ENCODE measurements around the gene CYFIP1.

Gene CYFIP1

GRCh38 chr15:22967084-22967770, 12.9 kb downstream of the CYFIP1 start:
- DNase-seq, result no peak

DNA sequence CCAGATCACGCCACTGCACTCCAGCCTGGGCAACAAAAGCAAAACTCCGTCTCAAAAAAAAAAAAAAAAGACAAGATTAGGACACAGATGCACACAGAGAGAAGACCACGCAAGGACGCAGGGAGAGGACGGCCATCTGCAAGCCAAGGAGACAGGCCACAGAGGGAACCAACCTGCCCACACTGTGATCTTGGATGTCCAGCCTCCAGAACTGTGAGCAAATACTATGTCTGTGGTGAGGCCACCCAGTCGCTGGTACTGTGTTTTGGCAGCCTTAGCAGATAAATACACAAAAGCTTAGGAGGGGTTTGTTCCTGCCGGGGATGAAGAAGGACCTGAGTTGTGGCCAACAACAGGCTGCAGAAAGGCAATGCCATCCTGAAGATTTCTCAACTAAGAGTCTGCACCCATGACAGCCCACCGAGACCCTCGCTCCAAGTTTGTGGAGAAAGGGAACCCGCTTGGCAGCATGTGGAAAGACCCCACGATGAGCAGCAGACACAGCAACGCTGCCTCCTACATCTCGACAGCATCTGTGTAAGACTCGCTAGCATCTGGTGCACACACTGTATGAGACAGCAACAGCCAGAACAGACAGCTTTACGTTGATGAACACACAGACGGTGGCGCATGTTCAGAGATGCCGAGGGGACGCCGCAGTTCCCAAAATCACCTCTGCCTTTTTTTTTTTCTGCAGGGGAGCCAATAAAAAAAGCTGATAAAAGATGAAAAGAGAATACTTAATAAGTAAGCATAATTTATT, 13.7 kb downstream of the CYFIP1 start:
- DNase-seq, result no peak

DNA sequence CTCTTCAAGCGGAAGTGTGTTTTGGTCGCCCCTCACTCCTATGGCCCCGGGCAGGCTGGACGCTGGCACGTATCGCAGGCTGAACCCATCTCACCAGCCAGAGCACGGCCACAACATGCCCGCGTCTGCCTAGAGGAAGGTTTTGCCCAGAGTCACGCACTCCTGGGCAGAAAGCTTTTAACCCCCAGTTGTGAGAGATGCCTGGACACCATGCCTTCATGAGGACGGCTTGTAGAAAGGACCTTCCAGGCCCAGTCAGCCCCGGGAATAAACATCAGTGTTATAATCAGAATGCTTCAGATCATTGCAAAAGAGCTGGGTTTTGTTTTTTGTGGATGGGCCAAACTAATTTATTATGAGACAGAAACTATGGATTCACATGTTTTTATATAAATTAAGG, 16.5 kb downstream of the CYFIP1 start:
- no peak for DNase-seq

- no peak for DNase-seq
Observed at GRCh38 chr15:22962611-22963010, 17.6 kb downstream of the CYFIP1 start.

DNA sequence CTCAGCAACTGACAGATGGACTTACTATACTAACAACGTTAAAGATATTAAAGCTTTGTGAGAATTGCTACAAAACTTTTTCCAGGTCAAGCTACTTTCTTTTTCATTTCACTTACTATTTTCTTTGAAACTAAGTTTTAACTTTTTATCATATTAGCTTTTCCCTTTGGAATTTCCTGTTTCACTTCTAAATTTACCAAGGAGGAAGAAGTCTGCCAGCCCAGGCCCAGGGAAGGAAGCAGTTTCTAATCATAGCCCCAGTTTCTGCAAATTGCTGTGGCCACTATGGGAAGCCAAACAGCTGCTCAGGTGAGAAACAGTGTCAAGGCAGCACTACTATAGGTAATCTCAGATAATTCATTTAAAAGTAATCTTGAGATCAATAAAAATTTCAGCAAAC, 18.4 kb downstream of the CYFIP1 start:
- no peak for DNase-seq

DNA sequence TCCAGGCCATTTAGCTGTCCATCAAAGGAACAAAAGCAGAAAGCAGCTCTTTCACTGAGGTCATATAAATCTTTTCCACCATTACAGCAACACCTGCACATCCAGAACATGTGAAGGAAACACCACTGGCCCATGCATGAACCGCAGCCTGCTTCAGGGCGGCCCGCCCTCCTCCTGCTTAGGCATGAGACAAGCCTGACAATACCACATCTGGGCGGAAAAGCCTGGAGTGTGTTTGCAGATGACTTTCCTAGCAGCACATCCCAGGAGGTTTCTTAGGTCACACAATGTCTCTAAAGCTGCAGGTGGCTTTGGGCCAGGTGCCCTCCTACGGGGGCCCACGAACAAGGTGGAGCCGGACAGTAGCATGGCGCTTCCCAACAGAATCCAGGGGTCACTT, 19.6 kb downstream of the CYFIP1 start:
- DNase-seq, result no peak

DNA sequence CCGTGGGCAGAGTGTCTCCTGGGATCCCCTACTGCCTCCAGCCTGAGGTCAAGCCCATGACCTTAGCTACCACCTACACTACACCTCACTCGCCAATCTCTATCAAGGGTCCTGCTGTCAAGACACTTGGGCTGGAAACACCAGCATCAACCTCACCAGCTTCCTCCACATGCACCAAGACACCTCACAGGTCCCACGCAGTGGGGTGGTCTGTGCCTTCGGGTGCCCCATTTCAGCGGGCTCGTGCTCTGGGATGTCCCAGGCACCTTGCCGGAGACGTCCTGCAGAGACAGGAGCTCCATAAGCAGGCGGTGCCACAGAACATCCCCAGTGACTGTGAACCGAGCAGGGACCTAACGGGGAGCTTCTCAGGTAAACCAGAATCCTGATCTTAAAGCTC, 20.0 kb downstream of the CYFIP1 start:
- no peak for DNase-seq

DNA sequence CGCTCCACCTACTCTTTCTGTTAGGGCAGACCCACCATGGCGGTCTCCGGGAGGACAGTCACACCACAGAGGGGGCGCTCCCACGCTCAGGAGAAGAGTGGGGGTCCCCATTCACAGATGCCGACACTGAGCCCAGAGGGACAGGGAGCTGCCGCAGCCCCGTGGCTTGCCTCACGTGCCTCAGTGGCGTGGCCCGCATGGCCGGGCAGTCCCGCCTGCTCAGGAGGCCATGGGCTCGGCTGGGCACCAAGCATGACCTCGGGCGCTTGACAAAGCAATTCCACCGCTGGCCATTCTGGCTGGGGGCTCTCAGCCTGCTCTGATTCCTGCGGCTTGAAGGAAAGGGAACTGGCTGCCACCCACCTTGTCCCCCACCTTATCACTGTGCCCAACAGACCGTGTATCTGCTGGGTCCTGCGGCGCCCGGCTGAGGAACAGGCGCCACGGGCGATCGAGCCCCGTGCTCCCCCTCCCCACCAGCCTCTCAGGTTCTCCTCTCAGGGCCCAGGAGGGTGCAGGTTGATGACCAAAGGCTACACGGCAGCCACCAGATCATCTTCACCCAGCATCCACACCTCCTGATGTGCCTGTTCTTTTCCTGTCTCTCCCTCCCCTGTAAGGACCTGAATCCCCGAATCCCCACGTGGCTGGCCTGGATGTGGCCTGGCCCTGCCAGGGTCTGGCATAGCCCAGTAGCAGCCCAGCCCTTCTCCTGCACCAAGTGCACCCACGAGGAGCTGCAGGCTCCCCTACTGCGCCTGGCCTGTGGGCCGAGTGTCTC, 20.7 kb downstream of the CYFIP1 start:
- no peak for DNase-seq

GRCh38 chr15:22958487-22959280, 21.5 kb downstream of the CYFIP1 start:
- no peak for DNase-seq

GRCh38 chr15:22956978-22957260, 23.2 kb downstream of the CYFIP1 start:
- DNase-seq, result no peak

GRCh38 chr15:22956257-22956977, 23.8 kb downstream of the CYFIP1 start:
- no peak for DNase-seq

DNA sequence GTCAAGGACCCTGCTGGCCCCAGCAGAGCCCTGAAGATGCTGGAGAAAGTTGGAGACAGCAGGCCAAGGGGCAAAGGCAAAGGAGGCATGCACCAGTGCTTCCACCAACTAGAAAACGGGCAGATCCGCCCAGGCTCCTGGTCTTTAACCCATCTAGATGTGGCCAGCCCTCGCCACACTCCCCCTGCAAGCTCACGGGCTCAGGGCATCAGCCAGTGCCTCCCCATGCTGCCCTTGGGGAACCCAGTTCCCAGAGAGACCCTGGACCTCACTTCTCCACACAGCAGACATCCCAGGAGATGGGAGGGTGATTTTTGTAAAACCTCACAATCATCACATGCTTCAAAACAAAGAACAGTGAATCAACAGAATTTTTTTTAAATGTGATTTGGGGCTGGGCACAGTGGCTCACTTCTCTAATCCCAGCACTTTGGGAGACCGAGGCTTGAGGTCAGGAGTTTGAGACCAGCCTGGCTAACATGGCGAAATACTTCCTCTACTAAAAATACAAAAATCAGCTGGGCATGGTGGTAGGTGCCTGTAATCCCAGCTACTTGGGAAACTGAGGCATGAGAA, 24.5 kb downstream of the CYFIP1 start:
- no peak for DNase-seq

- no peak for DNase-seq
Observed at GRCh38 chr15:22954798-22955543, 25.2 kb downstream of the CYFIP1 start.

GRCh38 chr15:22954326-22954725, 25.8 kb downstream of the CYFIP1 start:
- no peak for DNase-seq

GRCh38 chr15:22952796-22953579, 27.2 kb downstream of the CYFIP1 start:
- DNase-seq, result no peak

DNA sequence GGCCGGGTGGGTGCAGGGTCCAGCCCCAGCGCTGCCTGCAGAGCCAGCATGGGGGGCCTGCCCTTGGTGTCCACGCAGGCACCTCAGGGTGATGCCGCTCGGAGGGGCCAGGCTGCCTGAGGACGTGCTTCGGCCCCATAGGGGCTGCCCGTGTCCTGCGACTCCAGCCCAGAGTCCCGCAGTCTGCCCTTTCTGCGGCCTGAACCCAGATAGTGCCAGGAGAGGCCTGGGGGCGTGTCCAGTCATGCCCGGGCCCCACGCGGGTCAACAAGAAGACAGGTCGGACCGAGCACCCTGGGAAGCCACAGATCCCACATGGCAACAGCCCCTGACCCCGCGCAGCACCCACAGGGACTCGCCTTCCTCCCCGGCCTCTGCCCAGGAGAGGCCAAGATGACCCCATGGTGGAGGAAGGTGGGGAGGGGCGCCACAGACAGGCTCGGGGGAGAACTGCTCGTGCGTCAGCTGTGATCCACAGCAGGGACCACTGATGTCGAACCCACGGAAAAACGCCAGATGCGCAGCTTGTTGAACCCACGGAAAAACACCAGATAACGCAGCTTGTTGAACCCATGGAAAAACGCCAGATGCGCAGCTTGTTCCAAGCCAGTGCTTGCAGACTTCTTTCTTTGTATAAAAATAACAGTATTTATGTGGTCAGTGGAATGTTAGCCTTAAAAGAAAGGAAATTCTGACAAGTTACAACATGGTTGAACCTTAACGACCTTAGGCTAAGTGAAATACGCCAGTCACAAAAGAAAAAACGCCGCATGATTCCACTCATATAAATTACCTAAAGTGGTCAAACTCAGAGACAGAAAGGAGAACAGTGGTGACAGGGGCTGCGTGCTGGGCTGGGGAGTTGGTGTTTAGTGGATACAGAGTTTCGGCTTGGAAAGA, 28.5 kb downstream of the CYFIP1 start:
- no peak for DNase-seq

DNA sequence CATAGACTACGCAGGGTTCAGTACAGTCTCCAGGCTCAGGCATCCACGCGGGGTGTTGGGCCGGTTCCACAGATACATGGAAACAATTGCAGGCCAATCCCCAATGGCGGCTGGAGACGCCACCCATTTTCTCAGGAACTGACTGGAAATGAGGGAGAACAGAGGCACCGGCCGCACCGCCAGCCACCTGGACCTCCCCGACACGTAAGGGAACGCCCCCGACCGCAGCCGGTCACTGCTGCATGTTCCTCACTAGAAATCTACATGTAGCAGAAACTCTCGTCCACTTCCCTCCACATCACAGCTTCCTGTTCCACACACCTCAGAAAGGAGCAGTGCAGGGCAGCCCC, 29.2 kb downstream of the CYFIP1 start:
- no peak for DNase-seq

GRCh38 chr15:22950256-22950990, 29.7 kb downstream of the CYFIP1 start:
- DNase-seq, result no peak

DNA sequence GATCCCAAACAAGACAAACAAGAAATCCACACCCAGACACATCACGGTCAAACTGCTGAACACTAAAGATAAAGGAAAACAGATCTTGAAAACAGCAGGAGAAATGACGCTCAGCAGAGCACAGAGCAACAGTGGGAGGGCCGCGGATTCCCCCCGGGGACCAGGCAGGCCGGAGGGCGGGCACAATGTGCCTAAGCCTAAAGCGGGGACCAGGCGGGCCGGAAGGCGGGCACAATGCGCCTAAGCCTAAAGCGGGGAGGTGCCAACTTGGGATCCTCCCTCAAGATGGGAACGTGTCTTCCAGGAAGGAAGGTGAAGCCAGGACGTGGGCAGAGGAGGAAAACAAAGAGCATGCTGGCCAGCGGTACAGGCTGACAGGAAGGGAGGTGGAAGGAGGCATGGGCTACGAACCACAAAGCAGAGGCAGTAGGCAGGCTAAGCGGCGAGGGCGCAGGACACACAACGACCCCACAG, 31.1 kb downstream of the CYFIP1 start:
- DNase-seq, result peak; percentile 66
